ENCODE results near the gene ANKRD40. TPM values are rescaled to one million over a fixed set of nuclear protein-coding genes. Genes with fewer than 3 reads are reported as not detected.

Gene ANKRD40
- total and polyA plus RNA-seq, 8 donors: 10.3 to 23.5 (median 15.5) TPM

GRCh38 chr17:50677851-50678375 is 29.8 kb downstream of the ANKRD40 start:
- FAIRE-seq: no peak

DNA sequence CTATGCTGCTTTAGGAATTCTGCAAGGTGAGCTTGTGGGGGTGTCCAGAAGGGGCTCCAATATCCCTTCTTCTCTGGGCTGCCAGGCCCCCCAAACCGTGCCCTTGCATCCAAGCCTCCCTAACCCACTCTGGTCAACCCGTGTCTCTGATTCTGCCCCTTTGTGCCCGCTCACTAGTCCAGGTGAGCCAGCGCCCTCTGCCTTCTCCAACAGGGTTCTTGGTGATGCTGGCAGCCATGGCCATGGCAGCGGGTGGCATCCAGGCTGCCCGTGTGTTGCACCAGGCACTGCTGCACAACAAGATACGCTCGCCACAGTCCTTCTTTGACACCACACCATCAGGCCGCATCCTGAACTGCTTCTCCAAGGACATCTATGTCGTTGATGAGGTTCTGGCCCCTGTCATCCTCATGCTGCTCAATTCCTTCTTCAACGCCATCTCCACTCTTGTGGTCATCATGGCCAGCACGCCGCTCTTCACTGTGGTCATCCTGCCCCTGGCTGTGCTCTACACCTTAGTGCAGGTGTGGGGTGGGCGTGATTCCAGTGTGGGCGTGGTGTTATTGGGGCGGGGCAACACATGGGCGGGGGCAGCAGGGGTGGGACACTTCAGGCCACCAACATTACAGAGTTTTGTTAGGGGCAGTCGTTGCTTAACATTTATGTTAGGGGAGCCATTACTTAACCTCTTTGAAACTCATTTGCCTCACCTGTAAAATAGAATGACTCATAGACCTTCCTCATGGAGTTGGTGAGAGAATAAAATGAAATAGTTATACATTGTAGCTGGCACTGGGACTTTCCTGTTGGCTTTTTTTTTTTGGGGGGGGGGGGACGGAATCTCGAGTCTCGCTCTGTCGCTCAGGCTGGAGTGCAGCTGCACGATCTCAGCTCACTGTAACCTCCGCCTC is 31.4 kb downstream of the ANKRD40 start:
- Histone ChIP-seq H3K27ac (peak overlapping the region in 3 of 4 donors; percentile 31 to 63 (median 44)), H3K4me1 (peaks cover 9 to 11% (median 10%) of the 10 kb centered on the region in 3 donors), H3K27me3 (no peaks in the 10 kb centered on the region), H3K36me3 (peaks cover 0 to 11% (median 3%) of the 10 kb centered on the region in 3 donors), H3K4me3 (no peak overlapping the region), H3K9me3 (no peaks in the 10 kb centered on the region)
- ATAC-seq (peak in 1 of 4 donors; percentile 5), FAIRE-seq (no peak), DNase-seq (peak in 2 of 6 donors; percentile 61)
- 84 to 91% methylated on average over 24 of the region's 24 CpGs for WGBS, 2 donors
- intact Hi-C loops (cut with DNase I): no loop called here
- no peak for TF ChIP-seq CTCF (IDR thresholded peaks at IDR 0.05)

More at GRCh38 chr17:50677851-50678375, 29.8 kb downstream of the ANKRD40 start:
- intact Hi-C loops (cut with DNase I): no loop called here
- TF ChIP-seq CTCF (IDR thresholded peaks at IDR 0.05): no peak
- ATAC-seq (no peak), DNase-seq (peak in 1 of 6 donors; percentile 35)
- no peaks in the 10 kb centered on the region for H3K9me3 ChIP-seq
- no peak overlapping the region for H3K4me3 ChIP-seq
- WGBS, 2 donors: 91 to 92% methylated on average over 12 of the region's 12 CpGs
- peaks cover 8 to 16% (median 10%) of the 10 kb centered on the region in 3 donors for H3K4me1 ChIP-seq
- no peaks in the 10 kb centered on the region for H3K27me3 ChIP-seq
- H3K27ac ChIP-seq: no peak overlapping the region
- H3K36me3 ChIP-seq: peaks cover 0 to 11% (median 3%) of the 10 kb centered on the region in 3 donors

DNA sequence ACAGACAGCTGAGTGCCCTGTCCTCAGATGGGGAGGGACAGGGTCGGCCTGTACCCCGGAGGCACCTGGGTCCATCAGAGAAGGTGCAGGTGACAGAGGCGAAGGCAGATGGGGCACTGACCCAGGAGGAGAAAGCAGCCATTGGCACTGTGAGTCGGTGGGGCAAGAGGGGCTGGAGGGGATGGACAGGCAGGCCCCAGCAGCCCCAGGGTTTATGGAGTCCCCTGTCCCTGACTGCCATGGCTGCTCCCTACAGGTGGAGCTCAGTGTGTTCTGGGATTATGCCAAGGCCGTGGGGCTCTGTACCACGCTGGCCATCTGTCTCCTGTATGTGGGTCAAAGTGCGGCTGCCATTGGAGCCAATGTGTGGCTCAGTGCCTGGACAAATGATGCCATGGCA is 32.1 kb downstream of the ANKRD40 start:
- intact Hi-C loops (cut with DNase I): no loop called here
- FAIRE-seq (no peak), DNase-seq (peak; percentile 73 to 92 (median 90)), ATAC-seq (peak; percentile 86 to 92 (median 88))
- Histone ChIP-seq H3K27me3 (no peaks in the 10 kb centered on the region), H3K4me3 (no peak overlapping the region), H3K4me1 (peaks cover 10 to 14% (median 11%) of the 10 kb centered on the region in 3 donors), H3K36me3 (peaks cover 0 to 11% (median 3%) of the 10 kb centered on the region in 3 donors), H3K9me3 (no peaks in the 10 kb centered on the region), H3K27ac (peak overlapping the region in 3 of 4 donors; percentile 22 to 63 (median 44))
- no peak for TF ChIP-seq CTCF (IDR thresholded peaks at IDR 0.05)
- WGBS, 2 donors: 63 to 64% methylated on average over 7 of the region's 7 CpGs

- no peak for TF ChIP-seq CTCF (IDR thresholded peaks at IDR 0.05)
- FAIRE-seq (no peak), DNase-seq (no peak), ATAC-seq (peak in 2 of 4 donors; percentile 1 to 2)
- Histone ChIP-seq H3K4me3 (no peak overlapping the region), H3K4me1 (peaks cover 10 to 14% (median 11%) of the 10 kb centered on the region in 3 donors), H3K36me3 (peaks cover 0 to 11% (median 3%) of the 10 kb centered on the region in 3 donors), H3K9me3 (no peaks in the 10 kb centered on the region), H3K27me3 (no peaks in the 10 kb centered on the region), H3K27ac (peak overlapping the region in 2 of 4 donors; percentile 22 to 63)
- WGBS, 2 donors: 90 to 94% methylated on average over 3 of the region's 3 CpGs
- intact Hi-C loops (cut with DNase I): no loop called here
These were observed 32.5 kb downstream of the ANKRD40 start for GRCh38 chr17:50675190-50675589.

All from pancreas (tissue), 10 donors.